GM19351 (cell line): ENCODE results near the gene KAZN.
A peak's percentile ranks its signal among the peaks of the same experiment; 100 is the strongest.

ENCODE experiments used
- ATAC-seq: cut with Tn5 transposase; IDR thresholded peaks from one replicate; pipeline ENCODE4 v1.9.1; 2021; ENCODE audit warnings: mild to moderate bottlenecking, moderate library complexity; ENCODE audit not compliant: unreplicated experiment

The KAZN gene

GRCh38 chr1:14585728-14586127 lies 12.8 kb upstream of the KAZN start:
- ATAC-seq, result no peak

- no peak for ATAC-seq
Observed at GRCh38 chr1:14590411-14591180, 7.9 kb upstream of the KAZN start.

GRCh38 chr1:14591600-14591999 lies 6.9 kb upstream of the KAZN start:
- no peak for ATAC-seq

- no peak for ATAC-seq
Observed at GRCh38 chr1:14592004-14592631, 6.4 kb upstream of the KAZN start.

- ATAC-seq, result no peak
Observed at GRCh38 chr1:14593302-14593701, 5.2 kb upstream of the KAZN start.

GRCh38 chr1:14594045-14594444 lies 4.4 kb upstream of the KAZN start:
- no peak for ATAC-seq

- ATAC-seq, result no peak
Observed at GRCh38 chr1:14596591-14596990, 1.9 kb upstream of the KAZN start.

- ATAC-seq, result no peak
Observed at GRCh38 chr1:14597343-14598006, 1.0 kb upstream of the KAZN start.

- no peak for ATAC-seq
Observed at GRCh38 chr1:14598007-14598497, 433 bp upstream of the KAZN start.

- ATAC-seq, result peak; percentile 22
Observed at GRCh38 chr1:14599183-14599791, 802 bp downstream of the KAZN start.

GRCh38 chr1:14599800-14600199 lies 1.3 kb downstream of the KAZN start:
- ATAC-seq, result peak; percentile 57

GRCh38 chr1:14600405-14601112 lies 2.1 kb downstream of the KAZN start:
- no peak for ATAC-seq

GRCh38 chr1:14602136-14602535 lies 3.7 kb downstream of the KAZN start:
- ATAC-seq, result no peak

- ATAC-seq, result no peak
Observed at GRCh38 chr1:14603645-14604044, 5.2 kb downstream of the KAZN start.

- no peak for ATAC-seq
Observed at GRCh38 chr1:14604414-14604813, 5.9 kb downstream of the KAZN start.

- no peak for ATAC-seq
Observed at GRCh38 chr1:14605945-14606344, 7.5 kb downstream of the KAZN start.

GRCh38 chr1:14606632-14607031 lies 8.1 kb downstream of the KAZN start:
- no peak for ATAC-seq

GRCh38 chr1:14607295-14607694 lies 8.8 kb downstream of the KAZN start:
- ATAC-seq, result no peak

GRCh38 chr1:14608308-14608707 lies 9.8 kb downstream of the KAZN start:
- ATAC-seq, result no peak

GRCh38 chr1:14610761-14611160 lies 12.3 kb downstream of the KAZN start:
- ATAC-seq, result no peak

- ATAC-seq, result no peak
Observed at GRCh38 chr1:14611792-14612191, 13.3 kb downstream of the KAZN start.
